GM10266 (cell line): Measurements from ENCODE around the gene SELENOF.
A peak's percentile ranks its signal among the peaks of the same experiment; 100 is the strongest.

ENCODE experiments used
- DNase-seq: peaks from one replicate; pipeline ENCODE4 v3.0.0; 2012; ENCODE audit errors: extremely low spot score
- CTCF ChIP-seq: IDR thresholded peaks from 2 replicates; pipeline ENCODE4 v1.5.1; 2012; ENCODE audit warnings: mild to moderate bottlenecking, low read depth; ENCODE audit not compliant: control insufficient read depth, insufficient read depth; ENCODE audit errors: missing control alignments

Gene SELENOF

GRCh38 chr1:86849756-86850155 is 64.2 kb downstream of the SELENOF start:
- no peak for DNase-seq
- TF ChIP-seq CTCF, result no peak

GRCh38 chr1:86848654-86849053 is 65.3 kb downstream of the SELENOF start:
- DNase-seq, result no peak
- TF ChIP-seq CTCF, result no peak

- no peak for DNase-seq
- no peak for TF ChIP-seq CTCF
Measured at GRCh38 chr1:86846164-86846647, 67.7 kb downstream of the SELENOF start.

- no peak for TF ChIP-seq CTCF
- no peak for DNase-seq
Measured at GRCh38 chr1:86845514-86845913, 68.4 kb downstream of the SELENOF start.

GRCh38 chr1:86841116-86841515 is 72.8 kb downstream of the SELENOF start:
- no peak for TF ChIP-seq CTCF
- DNase-seq, result no peak

GRCh38 chr1:86833461-86834215 is 80.3 kb downstream of the SELENOF start:
- peak; percentile 67 for DNase-seq
- peak; percentile 58 for TF ChIP-seq CTCF

- DNase-seq, result no peak
- no peak for TF ChIP-seq CTCF
Measured at GRCh38 chr1:86832433-86832832, 81.5 kb downstream of the SELENOF start.
